DND-41 (cell line): ENCODE results near the gene GLYATL3.

Source experiments
- EZH2 ChIP-seq: IDR thresholded peaks from 3 replicates; pipeline ENCODE4 v1.6.1; 2012; ENCODE audit warnings: borderline replicate concordance, low read depth, mild to moderate bottlenecking, moderate library complexity, low read length, inconsistent platforms; ENCODE audit not compliant: severe bottlenecking
- TF ChIP-seq, protein P1 (sequence below): IDR thresholded peaks from 2 replicates; pipeline ENCODE4 v1.5.1; 2012; ENCODE audit warnings: borderline replicate concordance, low read length, moderate library complexity, mild to moderate bottlenecking; ENCODE audit not compliant: poor library complexity, severe bottlenecking; ENCODE audit errors: extremely low read depth

DNA sequence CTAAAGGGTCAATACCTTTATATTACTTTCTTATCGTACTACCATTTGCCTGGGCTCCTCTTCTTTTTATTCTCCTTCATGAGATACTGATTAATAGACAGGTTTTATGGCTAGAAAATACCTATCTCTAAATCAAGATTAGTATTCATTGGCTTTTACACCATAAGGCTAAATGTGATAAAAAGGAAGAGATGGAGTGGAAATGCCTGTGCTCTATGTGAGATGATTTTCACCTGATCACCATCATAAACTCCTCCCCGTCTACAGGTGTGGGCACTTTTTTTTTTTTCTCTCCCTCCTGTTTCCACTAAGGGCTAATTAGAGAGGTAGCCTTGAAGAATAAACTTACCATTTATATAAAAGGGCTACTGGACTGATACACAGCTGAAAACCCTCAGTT, at the start of gene GLYATL3:
- TF ChIP-seq, protein P1, sequence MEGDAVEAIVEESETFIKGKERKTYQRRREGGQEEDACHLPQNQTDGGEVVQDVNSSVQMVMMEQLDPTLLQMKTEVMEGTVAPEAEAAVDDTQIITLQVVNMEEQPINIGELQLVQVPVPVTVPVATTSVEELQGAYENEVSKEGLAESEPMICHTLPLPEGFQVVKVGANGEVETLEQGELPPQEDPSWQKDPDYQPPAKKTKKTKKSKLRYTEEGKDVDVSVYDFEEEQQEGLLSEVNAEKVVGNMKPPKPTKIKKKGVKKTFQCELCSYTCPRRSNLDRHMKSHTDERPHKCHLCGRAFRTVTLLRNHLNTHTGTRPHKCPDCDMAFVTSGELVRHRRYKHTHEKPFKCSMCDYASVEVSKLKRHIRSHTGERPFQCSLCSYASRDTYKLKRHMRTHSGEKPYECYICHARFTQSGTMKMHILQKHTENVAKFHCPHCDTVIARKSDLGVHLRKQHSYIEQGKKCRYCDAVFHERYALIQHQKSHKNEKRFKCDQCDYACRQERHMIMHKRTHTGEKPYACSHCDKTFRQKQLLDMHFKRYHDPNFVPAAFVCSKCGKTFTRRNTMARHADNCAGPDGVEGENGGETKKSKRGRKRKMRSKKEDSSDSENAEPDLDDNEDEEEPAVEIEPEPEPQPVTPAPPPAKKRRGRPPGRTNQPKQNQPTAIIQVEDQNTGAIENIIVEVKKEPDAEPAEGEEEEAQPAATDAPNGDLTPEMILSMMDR: no peak
- no peak for TF ChIP-seq EZH2
